Measurements from ENCODE around the gene KDM6B. TPM values are rescaled to one million over a fixed set of nuclear protein-coding genes. Genes with fewer than 3 reads are reported as not detected.

KDM6B gene
- total RNA-seq, 1 donor from 2014 or later: 27.9 TPM

- intact Hi-C loops (cut with DNase I): loop anchor here (10.0 kb wide), 1 partner anchor 832 kb away; the partner anchor contains the start of gene RNASEK
- ATAC-seq (ENCODE audit: poor library complexity): no peak
- DNase-seq: no peak
Observed at GRCh38 chr17:7846765-7847661, 13.0 kb downstream of the KDM6B start.

- no peak for ATAC-seq (ENCODE audit: poor library complexity)
- intact Hi-C loops (cut with DNase I): loop anchor here (10.0 kb wide), 1 partner anchor 833 kb away; the partner anchor contains the start of gene RNASEK
- DNase-seq: no peak
Observed at GRCh38 chr17:7848131-7848579, 14.1 kb downstream of the KDM6B start.

- DNase-seq: no peak
- intact Hi-C loops (cut with DNase I): loop anchor here (10.0 kb wide), 1 partner anchor 834 kb away; the partner anchor contains the start of gene RNASEK
Observed at GRCh38 chr17:7848739-7849129, 14.7 kb downstream of the KDM6B start.

GRCh38 chr17:7849130-7849750 lies 15.2 kb downstream of the KDM6B start:
- no peak for ATAC-seq (ENCODE audit: poor library complexity)
- no peak for DNase-seq
- intact Hi-C loops (cut with DNase I): loop anchor here (10.0 kb wide), 1 partner anchor 834 kb away; the partner anchor contains the start of gene RNASEK

More at GRCh38 chr17:7848739-7849129, 14.7 kb downstream of the KDM6B start:
- ATAC-seq (ENCODE audit: poor library complexity): no peak

- ATAC-seq (ENCODE audit: poor library complexity): no peak
- intact Hi-C loops (cut with DNase I): loop anchor here (10.0 kb wide), 1 partner anchor 835 kb away; the partner anchor contains the start of gene RNASEK
- no peak for DNase-seq
Observed at GRCh38 chr17:7849751-7850504, 15.9 kb downstream of the KDM6B start.

GRCh38 chr17:7850701-7851437 lies 16.9 kb downstream of the KDM6B start:
- no peak for DNase-seq
- no peak for ATAC-seq (ENCODE audit: poor library complexity)
- intact Hi-C loops (cut with DNase I): no loop called here

- peak; percentile 92 for DNase-seq
- intact Hi-C loops (cut with DNase I): no loop called here
Observed at GRCh38 chr17:7851438-7852261, 17.6 kb downstream of the KDM6B start.

GRCh38 chr17:7852262-7852670 lies 18.2 kb downstream of the KDM6B start:
- intact Hi-C loops (cut with DNase I): no loop called here
- ATAC-seq (ENCODE audit: poor library complexity) (no peak), DNase-seq (no peak)

More at GRCh38 chr17:7851438-7852261, 17.6 kb downstream of the KDM6B start:
- ATAC-seq (ENCODE audit: poor library complexity): peak; percentile 79

- DNase-seq (no peak), ATAC-seq (ENCODE audit: poor library complexity) (no peak)
Observed at GRCh38 chr17:7852919-7853690, 19.1 kb downstream of the KDM6B start.

GRCh38 chr17:7853691-7854038 lies 19.6 kb downstream of the KDM6B start:
- intact Hi-C loops (cut with DNase I): no loop called here
- no peak for DNase-seq
- ATAC-seq (ENCODE audit: poor library complexity): no peak

More at GRCh38 chr17:7852919-7853690, 19.1 kb downstream of the KDM6B start:
- intact Hi-C loops (cut with DNase I): no loop called here

GRCh38 chr17:7854078-7854777 lies 20.2 kb downstream of the KDM6B start:
- no peak for ATAC-seq (ENCODE audit: poor library complexity)
- DNase-seq: no peak
- intact Hi-C loops (cut with DNase I): no loop called here

- intact Hi-C loops (cut with DNase I): loop anchor here (5.0 kb wide), 1 partner anchor 33 kb away; no protein-coding TSS in a partner anchor
- DNase-seq: peak; percentile 62
- no peak for ATAC-seq (ENCODE audit: poor library complexity)
Observed at GRCh38 chr17:7854851-7855659, 21.0 kb downstream of the KDM6B start, which contains the start of gene TMEM88. Gene TMEM88, plus strand, starts transcription at chr17:7855066. Its CDS starts 9 bp downstream, at chr17:7855075.

GRCh38 chr17:7855660-7856010 lies 21.6 kb downstream of the KDM6B start:
- DNase-seq (peak; percentile 64), ATAC-seq (ENCODE audit: poor library complexity) (no peak)
- intact Hi-C loops (cut with DNase I): loop anchor here (2.0 to 5.0 kb wide), 2 partner anchors 21 to 33 kb away; partner anchors contain the start of gene KDM6B

GRCh38 chr17:7856011-7856810 lies 22.2 kb downstream of the KDM6B start:
- ATAC-seq (ENCODE audit: poor library complexity) (no peak), DNase-seq (peak; percentile 85)
- intact Hi-C loops (cut with DNase I): loop anchor here (2.0 to 5.0 kb wide), 2 partner anchors 21 to 34 kb away; partner anchors contain the start of gene KDM6B

Measured in Right ventricle myocardium superior (tissue), 1 donor.